Subcutaneous abdominal adipose tissue (tissue), 5 donors: ENCODE measurements around the gene ZFPL1.
A peak's percentile ranks its signal among the peaks of the same experiment; 100 is the strongest.

Experiments used
- H3K27ac ChIP-seq: one replicate; pipeline ENCODE4 v1.7.0; 2013; ENCODE audit warnings: low read depth, mild to moderate bottlenecking, inconsistent platforms, low read length, moderate library complexity
- H3K27me3 ChIP-seq, 5 donors: one replicate each; pipeline ENCODE4 v1.7.0; 2013; ENCODE audit warnings: low read length in 5 of 5, inconsistent platforms in 1 of 5; ENCODE audit not compliant: control insufficient read depth in 5 of 5, insufficient read depth in 4 of 5
- H3K36me3 ChIP-seq, 5 donors: one replicate each; pipeline ENCODE4 v1.7.0; 2013; ENCODE audit warnings: low read length in 5 of 5; ENCODE audit not compliant: control insufficient read depth in 5 of 5, insufficient read depth in 5 of 5
- H3K4me1 ChIP-seq, 5 donors: one replicate each; pipeline ENCODE4 v1.7.0; 2013; ENCODE audit warnings: low read length in 5 of 5, mild to moderate bottlenecking in 3 of 5, moderate library complexity in 1 of 5; ENCODE audit not compliant: control insufficient read depth in 5 of 5, insufficient read depth in 5 of 5
- H3K4me3 ChIP-seq, 5 donors: one replicate each; pipeline ENCODE4 v1.7.0; 2013; ENCODE audit warnings: low read length in 5 of 5, low read depth in 1 of 5
- H3K9ac ChIP-seq, 5 donors: one replicate each; pipeline ENCODE4 v1.7.0; 2013; ENCODE audit warnings: low read length in 5 of 5, mild to moderate bottlenecking in 4 of 5, moderate library complexity in 3 of 5
- H3K9me3 ChIP-seq, 5 donors: one replicate each; pipeline ENCODE4 v1.7.0; 2013; ENCODE audit warnings: low read length in 5 of 5; ENCODE audit not compliant: control insufficient read depth in 5 of 5
- donor health status: healthy.
- donor health status: healthy.
- donor health status: healthy.
- donor health status: healthy.
- donor health status: healthy.

ZFPL1 gene

GRCh38 chr11:65126624-65127274, 42.7 kb downstream of the ZFPL1 start:
- no peak overlapping the region for H3K9ac ChIP-seq
- H3K36me3 ChIP-seq: peaks cover 4 to 75% (median 73%) of the 10 kb centered on the region in 5 donors
- H3K27ac ChIP-seq: no peak overlapping the region
- no peaks in the 10 kb centered on the region for H3K27me3 ChIP-seq
- H3K4me3 ChIP-seq: no peak overlapping the region
- no peaks in the 10 kb centered on the region for H3K9me3 ChIP-seq
- H3K4me1 ChIP-seq: peaks cover 0 to 13% (median 12%) of the 10 kb centered on the region in 5 donors

- Histone ChIP-seq H3K4me1 (peaks cover under 1 to 15% (median 14%) of the 10 kb centered on the region in 5 donors), H3K36me3 (peaks cover 4 to 84% (median 81%) of the 10 kb centered on the region in 5 donors), H3K27ac (no peak overlapping the region), H3K9ac (no peak overlapping the region), H3K4me3 (no peak overlapping the region), H3K27me3 (no peaks in the 10 kb centered on the region), H3K9me3 (no peaks in the 10 kb centered on the region)
These were observed 43.6 kb downstream of the ZFPL1 start for GRCh38 chr11:65127473-65128181.

- Histone ChIP-seq H3K36me3 (peaks cover 4 to 90% (median 86%) of the 10 kb centered on the region in 5 donors), H3K9me3 (no peaks in the 10 kb centered on the region), H3K27me3 (no peaks in the 10 kb centered on the region), H3K9ac (no peak overlapping the region), H3K27ac (no peak overlapping the region), H3K4me1 (peaks cover 6 to 20% (median 17%) of the 10 kb centered on the region in 5 donors), H3K4me3 (no peak overlapping the region)
These were observed 44.4 kb downstream of the ZFPL1 start for GRCh38 chr11:65128182-65129145.

- Histone ChIP-seq H3K9me3 (no peaks in the 10 kb centered on the region), H3K9ac (no peak overlapping the region), H3K27ac (no peak overlapping the region), H3K4me3 (no peak overlapping the region), H3K27me3 (no peaks in the 10 kb centered on the region), H3K4me1 (peaks cover 6 to 27% (median 23%) of the 10 kb centered on the region in 5 donors), H3K36me3 (peaks cover 4 to 82% (median 81%) of the 10 kb centered on the region in 5 donors)
These were observed 45.8 kb downstream of the ZFPL1 start for GRCh38 chr11:65129649-65130441.

- Histone ChIP-seq H3K27me3 (no peaks in the 10 kb centered on the region), H3K4me3 (no peak overlapping the region), H3K9ac (no peak overlapping the region), H3K9me3 (no peaks in the 10 kb centered on the region), H3K4me1 (peaks cover 9 to 35% (median 32%) of the 10 kb centered on the region in 5 donors), H3K36me3 (peaks cover 4 to 73% (median 72%) of the 10 kb centered on the region in 5 donors), H3K27ac (no peak overlapping the region)
These were observed 46.8 kb downstream of the ZFPL1 start for GRCh38 chr11:65130631-65131416.

- Histone ChIP-seq H3K36me3 (peaks cover 4 to 67% (median 66%) of the 10 kb centered on the region in 5 donors), H3K9me3 (no peaks in the 10 kb centered on the region), H3K27ac (no peak overlapping the region), H3K4me1 (peaks cover 9 to 35% (median 33%) of the 10 kb centered on the region in 5 donors), H3K27me3 (no peaks in the 10 kb centered on the region), H3K4me3 (no peak overlapping the region), H3K9ac (no peak overlapping the region)
These were observed 47.4 kb downstream of the ZFPL1 start for GRCh38 chr11:65131417-65131776.

GRCh38 chr11:65131895-65132237, 47.8 kb downstream of the ZFPL1 start:
- H3K27ac ChIP-seq: peak overlapping the region; percentile 99
- no peak overlapping the region for H3K9ac ChIP-seq
- no peaks in the 10 kb centered on the region for H3K27me3 ChIP-seq
- H3K36me3 ChIP-seq: peaks cover 4 to 62% (median 61%) of the 10 kb centered on the region in 5 donors
- H3K9me3 ChIP-seq: no peaks in the 10 kb centered on the region
- no peak overlapping the region for H3K4me3 ChIP-seq
- peaks cover 9 to 34% (median 32%) of the 10 kb centered on the region in 5 donors for H3K4me1 ChIP-seq

- Histone ChIP-seq H3K4me1 (peaks cover 9 to 34% (median 31%) of the 10 kb centered on the region in 5 donors), H3K27ac (peak overlapping the region; percentile 99), H3K9me3 (no peaks in the 10 kb centered on the region), H3K36me3 (peaks cover 4 to 57% (median 57%) of the 10 kb centered on the region in 5 donors), H3K4me3 (peak overlapping the region in 3 of 5 donors; percentile 93 to 95 (median 95)), H3K9ac (peak overlapping the region in 4 of 5 donors; percentile 17 to 98 (median 97)), H3K27me3 (no peaks in the 10 kb centered on the region)
These were observed 48.4 kb downstream of the ZFPL1 start for GRCh38 chr11:65132238-65132987.
